GM13977 (cell line): Measurements from ENCODE around the gene COL26A1.

Experiments
- DNase-seq: peaks from one replicate; pipeline ENCODE4 v3.0.0; 2012; ENCODE audit warnings: low spot score
- CTCF ChIP-seq: IDR thresholded peaks from 2 replicates; pipeline ENCODE4 v1.5.1; 2012; ENCODE audit warnings: mild to moderate bottlenecking, control low read depth; ENCODE audit not compliant: insufficient read depth; ENCODE audit errors: extremely low read depth, missing control alignments
- in situ Hi-C: fragments of 300-500 bp; cut with MboI; formaldehyde crosslinking; loops from one replicate; pipeline ENCODE4 v1.12.0; 2022; ENCODE audit warnings: low sequenced_read_pairs, low pct_unique_long_range_greater_than_20kb, mixed read lengths, inconsistent platforms; ENCODE audit not compliant: unreplicated experiment

COL26A1 gene

GRCh38 chr7:101532400-101533102, 169.9 kb downstream of the COL26A1 start:
- TF ChIP-seq CTCF = no peak
- no peak for DNase-seq
- in situ Hi-C loops = no loop called here

GRCh38 chr7:101533103-101533465, 170.4 kb downstream of the COL26A1 start:
- in situ Hi-C loops = no loop called here
- no peak for DNase-seq

GRCh38 chr7:101534015-101534803, 171.5 kb downstream of the COL26A1 start:
- TF ChIP-seq CTCF = no peak
- in situ Hi-C loops = no loop called here
- DNase-seq = no peak

More at GRCh38 chr7:101533103-101533465, 170.4 kb downstream of the COL26A1 start:
- TF ChIP-seq CTCF = no peak

GRCh38 chr7:101534873-101535272, 172.2 kb downstream of the COL26A1 start:
- TF ChIP-seq CTCF = no peak
- no peak for DNase-seq
- in situ Hi-C loops = no loop called here

- DNase-seq = no peak
- in situ Hi-C loops = no loop called here
- TF ChIP-seq CTCF = no peak
These were observed 172.7 kb downstream of the COL26A1 start for GRCh38 chr7:101535351-101535751.

- no peak for DNase-seq
- in situ Hi-C loops = no loop called here
These were observed 173.6 kb downstream of the COL26A1 start for GRCh38 chr7:101536232-101536631.

More at GRCh38 chr7:101536232-101536631, 173.6 kb downstream of the COL26A1 start:
- no peak for TF ChIP-seq CTCF
